Vagina (tissue), 2 donors: ENCODE results near the gene PKP4.

ENCODE experiments used
- CTCF ChIP-seq, 3 experiments: fragments of 450-650 bp in 2 of 3; fragments of 200-600 bp in 1 of 3; sonication (generic) in 1 of 3; IDR thresholded peaks; one replicate each; pipeline ENCODE4 v1.5.1; 2017 to 2019; ENCODE audit warnings: antibody characterized with exemption in 3 of 3, mild to moderate bottlenecking in 2 of 3, moderate library complexity in 2 of 3
- POLR2AphosphoS5 ChIP-seq, 2 donors: sonication (generic); formaldehyde crosslinking; IDR thresholded peaks; one replicate each; pipeline ENCODE4 v1.9.0; 2017; ENCODE audit warnings: antibody characterized with exemption in 2 of 2, mild to moderate bottlenecking in 2 of 2, low read depth in 1 of 2; ENCODE audit not compliant: insufficient read depth in 1 of 2

- TF ChIP-seq CTCF (IDR thresholded peaks at IDR 0.05), result no peak
- no peak for TF ChIP-seq POLR2AphosphoS5 (IDR thresholded peaks at IDR 0.05; ENCODE audit: insufficient read depth in 1 of 2, low read depth in 1 of 2)
Observed at GRCh38 chr2:158661231-158661630, 204.5 kb downstream of the PKP4 start.
